Liver (tissue), 9 donors: ENCODE results near the gene MAGEB2. TPM values are rescaled to one million over a fixed set of nuclear protein-coding genes. Genes with fewer than 3 reads are reported as not detected.

Source experiments
- DNase-seq: peaks from one replicate; pipeline ENCODE4 v3.0.0-alpha.2; 2017; ENCODE audit warnings: low spot score
- H3K27ac ChIP-seq, 2 donors: one replicate each; pipeline ENCODE4 v1.7.0; 2013; ENCODE audit warnings: inconsistent platforms in 2 of 2, low read length in 2 of 2, control low read depth in 1 of 2, low read depth in 1 of 2, mild to moderate bottlenecking in 1 of 2
- H3K27me3 ChIP-seq, 4 donors: one replicate each; pipeline versions ENCODE4 v1.6.1 to v1.7.0; 2013; ENCODE audit warnings: low read length in 3 of 4, inconsistent platforms in 1 of 4, mild to moderate bottlenecking in 1 of 4, moderate library complexity in 1 of 4; ENCODE audit not compliant: control insufficient read depth in 4 of 4, insufficient read depth in 4 of 4
- H3K36me3 ChIP-seq, 4 donors: one replicate each; pipeline versions ENCODE4 v1.6.1 to v1.7.0; 2013; ENCODE audit warnings: low read length in 3 of 4, mild to moderate bottlenecking in 3 of 4, low read depth in 1 of 4, moderate library complexity in 1 of 4; ENCODE audit not compliant: control insufficient read depth in 4 of 4, insufficient read depth in 3 of 4
- H3K4me1 ChIP-seq, 4 donors: one replicate each; pipeline versions ENCODE4 v1.6.1 to v1.7.0; 2013; ENCODE audit warnings: low read length in 3 of 4, mild to moderate bottlenecking in 3 of 4, moderate library complexity in 1 of 4; ENCODE audit not compliant: control insufficient read depth in 4 of 4, insufficient read depth in 4 of 4
- H3K4me3 ChIP-seq, 3 donors: one replicate each; pipeline versions ENCODE4 v1.6.1 to v1.7.0; 2013; ENCODE audit warnings: low read length in 3 of 3, control low read depth in 1 of 3, low read depth in 1 of 3, mild to moderate bottlenecking in 1 of 3
- H3K9ac ChIP-seq, 2 donors: one replicate each; pipeline ENCODE4 v1.7.0; 2013; ENCODE audit warnings: low read length in 2 of 2, mild to moderate bottlenecking in 2 of 2, moderate library complexity in 2 of 2, control low read depth in 1 of 2, low read depth in 1 of 2
- H3K9me3 ChIP-seq, 4 donors: one replicate each; pipeline versions ENCODE4 v1.6.1 to v1.7.0; 2013; ENCODE audit warnings: low read length in 3 of 4; ENCODE audit not compliant: control insufficient read depth in 4 of 4
- EGR1 ChIP-seq, 2 donors: IDR thresholded peaks; 2 replicates each; pipeline ENCODE4 v1.6.1; 2016 to 2018; ENCODE audit warnings: antibody characterized with exemption in 2 of 2, low read depth in 2 of 2
- GABPA ChIP-seq, 2 donors: IDR thresholded peaks in 1 of 2; conservative IDR thresholded peaks in 1 of 2; 2 replicates each; pipeline ENCODE4 v1.6.1; 2016; ENCODE audit warnings: antibody characterized with exemption in 2 of 2, mild to moderate bottlenecking in 1 of 2, moderate library complexity in 1 of 2
- HNF4G ChIP-seq: IDR thresholded peaks from 2 replicates; pipeline ENCODE4 v1.6.1; 2016; ENCODE audit warnings: antibody characterized with exemption
- JUND ChIP-seq, 2 donors: IDR thresholded peaks; 2 replicates each; pipeline ENCODE4 v1.6.1; 2016; ENCODE audit warnings: antibody characterized with exemption in 2 of 2
- RAD21 ChIP-seq, 2 donors: IDR thresholded peaks; 2 replicates each; pipeline ENCODE4 v1.6.1; 2016; ENCODE audit warnings: antibody characterized with exemption in 2 of 2, mild to moderate bottlenecking in 2 of 2
- SP1 ChIP-seq: IDR thresholded peaks from 2 replicates; pipeline ENCODE4 v1.6.1; 2018; ENCODE audit warnings: antibody characterized with exemption, mild to moderate bottlenecking
- TAF1 ChIP-seq: conservative IDR thresholded peaks from 2 replicates; pipeline ENCODE4 v1.6.1; 2016; ENCODE audit warnings: antibody characterized with exemption, mild to moderate bottlenecking
- YY1 ChIP-seq: IDR thresholded peaks from 2 replicates; pipeline ENCODE4 v1.6.1; 2016; ENCODE audit warnings: antibody characterized with exemption, mild to moderate bottlenecking
- WGBS: extraction: QIAGEN DNeasy Blood & Tissue Kit; methylation state at CpG from one replicate; pipeline ENCODE4 v1.1.7; 2013; 5-methylcytosine and 5-hydroxymethylcytosine counted together
- polyA plus RNA-seq, 2 donors: library from polyadenylated mRNA; stranded (reverse) in 1 of 2; unstranded in 1 of 2; fragments of 200-250 nt in 1 of 2; fragments of >200 nt in 1 of 2; fragmentation: Nextera tagmentation in 1 of 2; extraction: Ambion mirVana in 1 of 2; gene quantifications; one replicate each; pipeline versions ENCODE4 v1.2.1 to v1.2.3, GENCODE V29; 2013 to 2015
- total RNA-seq, 2 donors: library from RNA; depleted of rRNA; stranded (reverse); fragments of >200 nt; gene quantifications; one replicate each; pipeline ENCODE4 v1.2.3, GENCODE V29; 2014
- TF ChIP-seq, protein P1 (sequence below): IDR thresholded peaks from 2 replicates; pipeline ENCODE4 v1.6.1; 2016; ENCODE audit warnings: antibody characterized with exemption, mild to moderate bottlenecking
- TF ChIP-seq, protein P2 (sequence below): fragments of 150-350 bp; IDR thresholded peaks from 2 replicates; pipeline ENCODE4 v1.5.1; 2017; ENCODE audit warnings: improper control_type of control experiment, low read depth, low read length; ENCODE audit not compliant: missing input control
- TF ChIP-seq, protein P3 (sequence below): IDR thresholded peaks from 2 replicates; pipeline ENCODE4 v1.6.1; 2016; ENCODE audit warnings: antibody characterized with exemption
- TF ChIP-seq, protein P4 (sequence below): IDR thresholded peaks from 2 replicates; pipeline ENCODE4 v1.6.1; 2016; ENCODE audit warnings: antibody characterized with exemption
- TF ChIP-seq, protein P5 (sequence below): IDR thresholded peaks from 2 replicates; pipeline ENCODE4 v1.6.1; 2016; ENCODE audit warnings: antibody characterized with exemption
- donor health status: healthy.
- donor health status: healthy.
- donor health status: healthy.
- donor health status: healthy.
- donor health status: healthy.

Gene MAGEB2
- total and polyA plus RNA-seq, 4 donors = not detected

DNA sequence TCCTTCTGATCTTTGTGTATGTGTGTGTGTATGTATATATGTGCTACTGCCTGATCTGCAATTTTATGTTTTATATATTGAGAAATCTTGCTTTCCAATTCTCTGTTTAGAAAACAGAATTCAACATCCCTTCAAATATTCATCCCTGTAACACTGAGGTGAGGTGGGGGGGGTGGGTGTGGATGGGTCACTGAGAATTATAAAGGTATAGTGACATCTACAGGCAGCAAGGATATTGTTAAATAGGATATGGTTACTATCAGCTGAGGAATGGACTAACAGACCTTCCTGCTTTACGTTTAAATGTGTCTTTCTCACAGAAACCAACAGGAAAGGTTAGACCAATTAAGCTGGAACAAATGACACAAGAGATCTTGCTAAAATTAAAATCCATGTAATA is 19.0 kb upstream of the MAGEB2 start:
- no peak for TF ChIP-seq GABPA (IDR thresholded peaks at IDR 0.05 in 1 of 2, conservative IDR thresholded peaks at IDR 0.05 in 1 of 2)
- peak in 1 of 2 donors; percentile 18 for TF ChIP-seq RAD21 (IDR thresholded peaks at IDR 0.05)
- DNase-seq = no peak
- WGBS = 8% methylated on average over 1 of the region's 1 CpG
- Histone ChIP-seq H3K27me3 (no peaks in the 10 kb centered on the region), H3K36me3 (no peaks in the 10 kb centered on the region), H3K9me3 (no peaks in the 10 kb centered on the region), H3K9ac (no peak overlapping the region), H3K4me3 (no peak overlapping the region), H3K27ac (no peak overlapping the region), H3K4me1 (no peaks in the 10 kb centered on the region)

DNA sequence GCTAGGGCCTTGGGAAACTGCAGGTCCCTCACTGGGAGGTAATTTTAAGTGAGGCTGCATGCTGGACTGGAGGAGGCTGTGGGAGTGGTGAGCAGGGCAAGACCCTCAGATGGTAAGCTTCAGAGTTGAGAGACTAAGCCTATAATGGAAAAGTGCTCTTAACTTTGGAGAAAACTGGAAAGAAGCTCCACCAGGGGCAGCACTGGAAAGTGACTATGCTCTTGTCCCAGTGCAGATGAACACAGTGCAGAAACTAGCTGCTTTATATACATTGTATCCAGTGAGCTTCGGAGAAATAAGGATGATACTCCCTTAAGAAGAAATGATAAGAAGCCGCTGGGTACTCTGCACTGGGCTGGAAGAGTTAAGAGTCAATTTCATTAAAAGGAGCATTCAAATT is 3.2 kb upstream of the MAGEB2 start:
- DNase-seq = no peak
- no peak overlapping the region for H3K4me3 ChIP-seq
- no peaks in the 10 kb centered on the region for H3K9me3 ChIP-seq
- peaks cover 0 to 11% (median 0%) of the 10 kb centered on the region in 4 donors for H3K27me3 ChIP-seq
- H3K4me1 ChIP-seq = no peaks in the 10 kb centered on the region
- no peaks in the 10 kb centered on the region for H3K36me3 ChIP-seq
- whole genome bisulfite sequencing = 82% methylated on average over 2 of the region's 2 CpGs
- H3K27ac ChIP-seq = no peak overlapping the region
- H3K9ac ChIP-seq = no peak overlapping the region
- TF ChIP-seq RAD21 (IDR thresholded peaks at IDR 0.05) (no peak), HNF4G (no peak), SP1 (no peak), TAF1 (no peak), GABPA (IDR thresholded peaks at IDR 0.05 in 1 of 2, conservative IDR thresholded peaks at IDR 0.05 in 1 of 2) (no peak), EGR1 (IDR thresholded peaks at IDR 0.05; ENCODE audit: low read depth in 2 of 2) (no peak), JUND (IDR thresholded peaks at IDR 0.05) (no peak), YY1 (no peak)
- TF ChIP-seq, protein P1, sequence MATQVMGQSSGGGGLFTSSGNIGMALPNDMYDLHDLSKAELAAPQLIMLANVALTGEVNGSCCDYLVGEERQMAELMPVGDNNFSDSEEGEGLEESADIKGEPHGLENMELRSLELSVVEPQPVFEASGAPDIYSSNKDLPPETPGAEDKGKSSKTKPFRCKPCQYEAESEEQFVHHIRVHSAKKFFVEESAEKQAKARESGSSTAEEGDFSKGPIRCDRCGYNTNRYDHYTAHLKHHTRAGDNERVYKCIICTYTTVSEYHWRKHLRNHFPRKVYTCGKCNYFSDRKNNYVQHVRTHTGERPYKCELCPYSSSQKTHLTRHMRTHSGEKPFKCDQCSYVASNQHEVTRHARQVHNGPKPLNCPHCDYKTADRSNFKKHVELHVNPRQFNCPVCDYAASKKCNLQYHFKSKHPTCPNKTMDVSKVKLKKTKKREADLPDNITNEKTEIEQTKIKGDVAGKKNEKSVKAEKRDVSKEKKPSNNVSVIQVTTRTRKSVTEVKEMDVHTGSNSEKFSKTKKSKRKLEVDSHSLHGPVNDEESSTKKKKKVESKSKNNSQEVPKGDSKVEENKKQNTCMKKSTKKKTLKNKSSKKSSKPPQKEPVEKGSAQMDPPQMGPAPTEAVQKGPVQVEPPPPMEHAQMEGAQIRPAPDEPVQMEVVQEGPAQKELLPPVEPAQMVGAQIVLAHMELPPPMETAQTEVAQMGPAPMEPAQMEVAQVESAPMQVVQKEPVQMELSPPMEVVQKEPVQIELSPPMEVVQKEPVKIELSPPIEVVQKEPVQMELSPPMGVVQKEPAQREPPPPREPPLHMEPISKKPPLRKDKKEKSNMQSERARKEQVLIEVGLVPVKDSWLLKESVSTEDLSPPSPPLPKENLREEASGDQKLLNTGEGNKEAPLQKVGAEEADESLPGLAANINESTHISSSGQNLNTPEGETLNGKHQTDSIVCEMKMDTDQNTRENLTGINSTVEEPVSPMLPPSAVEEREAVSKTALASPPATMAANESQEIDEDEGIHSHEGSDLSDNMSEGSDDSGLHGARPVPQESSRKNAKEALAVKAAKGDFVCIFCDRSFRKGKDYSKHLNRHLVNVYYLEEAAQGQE = no peak
- TF ChIP-seq, protein P2, sequence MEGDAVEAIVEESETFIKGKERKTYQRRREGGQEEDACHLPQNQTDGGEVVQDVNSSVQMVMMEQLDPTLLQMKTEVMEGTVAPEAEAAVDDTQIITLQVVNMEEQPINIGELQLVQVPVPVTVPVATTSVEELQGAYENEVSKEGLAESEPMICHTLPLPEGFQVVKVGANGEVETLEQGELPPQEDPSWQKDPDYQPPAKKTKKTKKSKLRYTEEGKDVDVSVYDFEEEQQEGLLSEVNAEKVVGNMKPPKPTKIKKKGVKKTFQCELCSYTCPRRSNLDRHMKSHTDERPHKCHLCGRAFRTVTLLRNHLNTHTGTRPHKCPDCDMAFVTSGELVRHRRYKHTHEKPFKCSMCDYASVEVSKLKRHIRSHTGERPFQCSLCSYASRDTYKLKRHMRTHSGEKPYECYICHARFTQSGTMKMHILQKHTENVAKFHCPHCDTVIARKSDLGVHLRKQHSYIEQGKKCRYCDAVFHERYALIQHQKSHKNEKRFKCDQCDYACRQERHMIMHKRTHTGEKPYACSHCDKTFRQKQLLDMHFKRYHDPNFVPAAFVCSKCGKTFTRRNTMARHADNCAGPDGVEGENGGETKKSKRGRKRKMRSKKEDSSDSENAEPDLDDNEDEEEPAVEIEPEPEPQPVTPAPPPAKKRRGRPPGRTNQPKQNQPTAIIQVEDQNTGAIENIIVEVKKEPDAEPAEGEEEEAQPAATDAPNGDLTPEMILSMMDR = no peak
- TF ChIP-seq, protein P3, sequence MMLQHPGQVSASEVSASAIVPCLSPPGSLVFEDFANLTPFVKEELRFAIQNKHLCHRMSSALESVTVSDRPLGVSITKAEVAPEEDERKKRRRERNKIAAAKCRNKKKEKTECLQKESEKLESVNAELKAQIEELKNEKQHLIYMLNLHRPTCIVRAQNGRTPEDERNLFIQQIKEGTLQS = no peak
- TF ChIP-seq, protein P4, sequence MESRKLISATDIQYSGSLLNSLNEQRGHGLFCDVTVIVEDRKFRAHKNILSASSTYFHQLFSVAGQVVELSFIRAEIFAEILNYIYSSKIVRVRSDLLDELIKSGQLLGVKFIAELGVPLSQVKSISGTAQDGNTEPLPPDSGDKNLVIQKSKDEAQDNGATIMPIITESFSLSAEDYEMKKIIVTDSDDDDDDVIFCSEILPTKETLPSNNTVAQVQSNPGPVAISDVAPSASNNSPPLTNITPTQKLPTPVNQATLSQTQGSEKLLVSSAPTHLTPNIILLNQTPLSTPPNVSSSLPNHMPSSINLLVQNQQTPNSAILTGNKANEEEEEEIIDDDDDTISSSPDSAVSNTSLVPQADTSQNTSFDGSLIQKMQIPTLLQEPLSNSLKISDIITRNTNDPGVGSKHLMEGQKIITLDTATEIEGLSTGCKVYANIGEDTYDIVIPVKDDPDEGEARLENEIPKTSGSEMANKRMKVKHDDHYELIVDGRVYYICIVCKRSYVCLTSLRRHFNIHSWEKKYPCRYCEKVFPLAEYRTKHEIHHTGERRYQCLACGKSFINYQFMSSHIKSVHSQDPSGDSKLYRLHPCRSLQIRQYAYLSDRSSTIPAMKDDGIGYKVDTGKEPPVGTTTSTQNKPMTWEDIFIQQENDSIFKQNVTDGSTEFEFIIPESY = no peak
- TF ChIP-seq, protein P5, sequence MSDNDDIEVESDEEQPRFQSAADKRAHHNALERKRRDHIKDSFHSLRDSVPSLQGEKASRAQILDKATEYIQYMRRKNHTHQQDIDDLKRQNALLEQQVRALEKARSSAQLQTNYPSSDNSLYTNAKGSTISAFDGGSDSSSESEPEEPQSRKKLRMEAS = no peak
